GM21367 (cell line): ENCODE data around the gene MYO7B.
"Not testable (repeated sequence)": the region's sequence is repeated elsewhere in the genome, so short reads cannot be mapped to it uniquely, and the experiment has no call there.

Source experiments
- ATAC-seq: cut with Tn5 transposase; IDR thresholded peaks from one replicate; pipeline ENCODE4 v1.9.1; 2021; ENCODE audit not compliant: unreplicated experiment

Gene MYO7B

GRCh38 chr2:127523269-127523939 is 12.1 kb upstream of the MYO7B start:
- ATAC-seq: no peak

GRCh38 chr2:127524198-127524834 is 11.2 kb upstream of the MYO7B start:
- ATAC-seq: not testable (repeated sequence)

GRCh38 chr2:127525691-127526131 is 9.8 kb upstream of the MYO7B start:
- no peak for ATAC-seq

GRCh38 chr2:127526132-127527000 is 9.1 kb upstream of the MYO7B start, which contains the start of gene IWS1:
IWS1 (minus strand) TSS chr2:127526489; CDS start chr2:127526208, 281 bp downstream.
- peak; percentile 74 for ATAC-seq

- ATAC-seq: peak; percentile 3
Observed at GRCh38 chr2:127527001-127527804, 8.3 kb upstream of the MYO7B start.

- ATAC-seq: no peak
Observed at GRCh38 chr2:127528487-127528886, 7.0 kb upstream of the MYO7B start.

- ATAC-seq: not testable (repeated sequence)
Observed at GRCh38 chr2:127529416-127529815, 6.1 kb upstream of the MYO7B start.

GRCh38 chr2:127530245-127531140 is 5.0 kb upstream of the MYO7B start:
- ATAC-seq: no peak

- no peak for ATAC-seq
Observed at GRCh38 chr2:127531221-127531648, 4.2 kb upstream of the MYO7B start.

- ATAC-seq: no peak
Observed at GRCh38 chr2:127532296-127532695, 3.2 kb upstream of the MYO7B start.

GRCh38 chr2:127535918-127536317 is 435 bp downstream of the MYO7B start:
- ATAC-seq: no peak

GRCh38 chr2:127536707-127537541 is 1.4 kb downstream of the MYO7B start:
- ATAC-seq: no peak

GRCh38 chr2:127537644-127538043 is 2.2 kb downstream of the MYO7B start:
- no peak for ATAC-seq

GRCh38 chr2:127541809-127542208 is 6.3 kb downstream of the MYO7B start:
- no peak for ATAC-seq

GRCh38 chr2:127542231-127542630 is 6.7 kb downstream of the MYO7B start:
- ATAC-seq: no peak

GRCh38 chr2:127543013-127543501 is 7.6 kb downstream of the MYO7B start:
- ATAC-seq: not testable (repeated sequence)

- no peak for ATAC-seq
Observed at GRCh38 chr2:127545189-127545588, 9.7 kb downstream of the MYO7B start.

GRCh38 chr2:127545796-127546195 is 10.3 kb downstream of the MYO7B start:
- no peak for ATAC-seq

- no peak for ATAC-seq
Observed at GRCh38 chr2:127546797-127547196, 11.3 kb downstream of the MYO7B start.
